ENCODE measurements around the gene MIGA2. TPM values are rescaled to one million over a fixed set of nuclear protein-coding genes. Genes with fewer than 3 reads are reported as not detected.

The MIGA2 gene
- total RNA-seq, 1 experiment from 2014 or later, result 28.6 TPM

DNA sequence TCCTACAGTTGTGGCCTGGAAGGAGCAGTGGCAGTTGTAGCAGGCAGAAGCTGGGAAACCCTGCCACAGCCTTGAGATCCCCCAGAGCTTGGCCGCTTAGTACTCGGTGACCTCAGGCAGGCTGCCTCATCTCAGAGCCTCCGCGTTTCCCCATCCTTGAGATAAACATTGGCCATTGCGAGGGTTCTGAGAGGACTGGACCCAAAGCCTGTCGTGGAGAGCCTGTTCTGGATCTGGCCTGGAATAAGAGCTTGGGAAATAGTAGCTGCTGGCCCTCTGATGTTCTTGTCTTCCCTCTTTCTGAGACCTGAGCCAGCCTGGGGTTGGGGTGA lies 1.3 kb downstream of the MIGA2 start:
- Mint-ChIP-seq H3K9me3 (ENCODE audit: unreplicated experiment) (no peaks in the 10 kb centered on the region), H3K4me1 (ENCODE audit: insufficient read depth, unreplicated experiment) (peaks cover 17% of the 10 kb centered on the region), H3K36me3 (ENCODE audit: insufficient read depth, unreplicated experiment) (peaks cover 33% of the 10 kb centered on the region), H3K27me3 (ENCODE audit: insufficient read depth, unreplicated experiment) (no peaks in the 10 kb centered on the region), H3K4me3 (ENCODE audit: unreplicated experiment) (peak overlapping the region; percentile 97), H3K27ac (ENCODE audit: low read depth, unreplicated experiment) (no peak overlapping the region)
- intact Hi-C loops (cut with micrococcal nuclease), result no loop called here
- ChIA-PET POLR2A (interaction anchor here (0.6 to 1.0 kb wide), 3 partner anchors 9 to 1668 kb away, joined by 3 to 4 read pairs (median 3); partner anchors contain the start of genes DOLPP1 and SH3GLB2), CTCF (interaction anchor here (0.5 to 1.2 kb wide), 2 partner anchors 10 to 43 kb away, joined by 3 read pairs; partner anchors contain the start of genes DOLPP1 and SH3GLB2)
- no TSS peak for BruUV-seq (replicated peaks)
- no peak for DNase-seq (ENCODE audit: unreplicated experiment)
- TF ChIP-seq, protein P1, sequence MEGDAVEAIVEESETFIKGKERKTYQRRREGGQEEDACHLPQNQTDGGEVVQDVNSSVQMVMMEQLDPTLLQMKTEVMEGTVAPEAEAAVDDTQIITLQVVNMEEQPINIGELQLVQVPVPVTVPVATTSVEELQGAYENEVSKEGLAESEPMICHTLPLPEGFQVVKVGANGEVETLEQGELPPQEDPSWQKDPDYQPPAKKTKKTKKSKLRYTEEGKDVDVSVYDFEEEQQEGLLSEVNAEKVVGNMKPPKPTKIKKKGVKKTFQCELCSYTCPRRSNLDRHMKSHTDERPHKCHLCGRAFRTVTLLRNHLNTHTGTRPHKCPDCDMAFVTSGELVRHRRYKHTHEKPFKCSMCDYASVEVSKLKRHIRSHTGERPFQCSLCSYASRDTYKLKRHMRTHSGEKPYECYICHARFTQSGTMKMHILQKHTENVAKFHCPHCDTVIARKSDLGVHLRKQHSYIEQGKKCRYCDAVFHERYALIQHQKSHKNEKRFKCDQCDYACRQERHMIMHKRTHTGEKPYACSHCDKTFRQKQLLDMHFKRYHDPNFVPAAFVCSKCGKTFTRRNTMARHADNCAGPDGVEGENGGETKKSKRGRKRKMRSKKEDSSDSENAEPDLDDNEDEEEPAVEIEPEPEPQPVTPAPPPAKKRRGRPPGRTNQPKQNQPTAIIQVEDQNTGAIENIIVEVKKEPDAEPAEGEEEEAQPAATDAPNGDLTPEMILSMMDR (IDR thresholded peaks at IDR 0.05; ENCODE audit: unreplicated experiment), result no peak

DNA sequence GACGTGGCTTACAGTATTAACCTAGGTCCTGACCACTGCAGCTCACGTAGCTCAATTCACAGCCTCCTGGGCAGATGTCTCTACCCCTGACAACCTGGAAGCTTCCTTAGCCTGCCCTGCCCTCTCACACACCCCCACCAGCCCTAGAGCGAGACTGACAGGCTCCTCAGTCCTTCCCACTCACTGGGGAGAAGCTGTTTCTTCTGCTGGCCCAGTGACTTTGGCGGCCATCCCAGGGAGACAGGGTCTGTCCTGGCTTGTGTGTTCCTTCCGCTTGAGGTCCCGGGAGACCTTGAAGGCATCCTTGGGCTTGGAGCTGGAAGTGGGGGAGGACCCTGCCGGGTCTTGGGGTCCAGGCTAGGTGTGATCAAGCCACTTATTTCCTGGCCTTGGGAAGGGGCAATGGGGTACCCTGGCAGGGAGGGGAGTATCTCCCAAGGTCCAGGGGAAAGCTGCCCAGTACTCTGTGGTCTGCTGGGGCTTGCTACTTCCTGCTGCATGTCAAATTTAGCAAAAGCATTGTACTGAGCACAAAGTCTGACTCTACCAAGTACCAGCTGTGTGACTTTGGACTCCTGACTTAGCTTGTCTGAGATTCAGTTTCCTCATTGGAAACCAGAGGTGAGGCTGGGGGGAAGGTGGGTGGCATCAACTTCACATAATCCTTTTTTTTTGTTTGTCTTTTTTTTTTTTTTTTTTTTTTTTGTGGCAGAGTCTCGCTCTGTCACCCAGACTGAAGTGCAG lies 1.9 kb downstream of the MIGA2 start:
- CTCF ChIA-PET, result interaction anchor here (0.5 to 1.2 kb wide), 3 partner anchors 10 to 43 kb away, joined by 3 read pairs; partner anchors contain the start of genes DOLPP1 and SH3GLB2
- intact Hi-C loops (cut with micrococcal nuclease), result no loop called here
- peak overlapping the region; percentile 97 for H3K4me3 Mint-ChIP-seq (ENCODE audit: unreplicated experiment)
- TF ChIP-seq, protein P1 (IDR thresholded peaks at IDR 0.05; ENCODE audit: unreplicated experiment), result no peak
- no peak for DNase-seq (ENCODE audit: unreplicated experiment)
- no peaks in the 10 kb centered on the region for H3K9me3 Mint-ChIP-seq (ENCODE audit: unreplicated experiment)
- BruUV-seq (replicated peaks), result no TSS peak
- peaks cover 38% of the 10 kb centered on the region for H3K36me3 Mint-ChIP-seq (ENCODE audit: insufficient read depth, unreplicated experiment)
- POLR2A ChIA-PET, result interaction anchor here (0.6 to 1.0 kb wide), 3 partner anchors 10 to 451 kb away, joined by 3 to 4 read pairs (median 3); partner anchors contain the start of genes DOLPP1 and SH3GLB2
- no peak overlapping the region for H3K27ac Mint-ChIP-seq (ENCODE audit: low read depth, unreplicated experiment)
- H3K4me1 Mint-ChIP-seq (ENCODE audit: insufficient read depth, unreplicated experiment), result peaks cover 17% of the 10 kb centered on the region
- H3K27me3 Mint-ChIP-seq (ENCODE audit: insufficient read depth, unreplicated experiment), result no peaks in the 10 kb centered on the region

DNA sequence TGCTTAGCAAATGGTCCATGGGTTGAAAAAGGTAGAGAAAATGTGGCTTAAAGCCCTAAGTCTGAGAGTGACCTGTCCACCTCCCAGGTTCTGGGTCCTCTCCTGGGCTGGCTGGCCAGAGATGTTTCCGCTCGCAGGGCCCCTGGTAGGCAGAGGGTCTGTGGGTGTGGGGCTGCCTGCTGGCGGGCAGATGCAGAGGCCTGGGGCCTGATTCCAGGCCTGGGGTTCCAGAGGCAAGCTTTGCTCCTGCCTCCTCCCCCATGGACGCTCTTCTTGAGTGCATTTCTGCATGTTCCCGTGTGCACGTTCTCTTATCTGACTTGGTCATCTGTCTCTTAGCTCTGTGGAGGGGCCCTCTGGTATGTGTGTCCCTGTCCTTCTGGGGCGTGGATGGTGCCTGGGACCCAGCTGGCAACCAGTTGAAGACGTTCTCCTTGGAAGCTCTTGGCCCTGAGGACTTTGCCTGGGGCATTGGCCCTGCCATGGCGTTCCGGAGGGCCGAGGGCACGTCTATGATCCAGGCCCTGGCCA lies 3.8 kb downstream of the MIGA2 start:
- peaks cover 53% of the 10 kb centered on the region for H3K36me3 Mint-ChIP-seq (ENCODE audit: insufficient read depth, unreplicated experiment)
- H3K4me3 Mint-ChIP-seq (ENCODE audit: unreplicated experiment), result no peak overlapping the region
- H3K27ac Mint-ChIP-seq (ENCODE audit: low read depth, unreplicated experiment), result no peak overlapping the region
- ChIA-PET CTCF (no interaction called here), POLR2A (interaction anchor here (0.5 kb wide), 1 partner anchor 12 kb away, joined by 3 read pairs; the partner anchor contains the start of gene SH3GLB2)
- TF ChIP-seq, protein P1 (IDR thresholded peaks at IDR 0.05; ENCODE audit: unreplicated experiment), result no peak
- no peak for DNase-seq (ENCODE audit: unreplicated experiment)
- no TSS peak for BruUV-seq (replicated peaks)
- peaks cover 17% of the 10 kb centered on the region for H3K4me1 Mint-ChIP-seq (ENCODE audit: insufficient read depth, unreplicated experiment)
- H3K27me3 Mint-ChIP-seq (ENCODE audit: insufficient read depth, unreplicated experiment), result no peaks in the 10 kb centered on the region
- H3K9me3 Mint-ChIP-seq (ENCODE audit: unreplicated experiment), result no peaks in the 10 kb centered on the region
- intact Hi-C loops (cut with micrococcal nuclease), result no loop called here

DNA sequence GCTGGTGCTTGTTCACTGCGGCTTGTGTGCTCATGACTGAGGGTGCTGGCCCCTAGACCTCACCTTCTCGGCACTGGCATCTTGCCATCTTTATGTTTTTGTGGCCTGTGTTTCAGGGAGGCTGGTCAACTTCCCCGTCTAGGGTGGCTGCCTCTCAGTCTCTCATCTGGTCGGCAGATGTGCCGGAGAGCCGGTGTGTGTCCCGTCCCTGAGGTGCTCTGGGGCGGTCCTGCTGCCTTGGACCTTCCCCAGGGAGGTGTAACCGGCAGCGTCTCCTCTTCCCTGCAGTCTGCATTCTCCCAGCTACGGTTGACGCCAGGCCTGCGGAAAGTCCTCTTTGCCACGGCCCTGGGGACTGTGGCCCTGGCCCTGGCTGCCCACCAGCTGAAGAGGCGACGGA lies 5.6 kb downstream of the MIGA2 start:
- DNase-seq (ENCODE audit: unreplicated experiment), result no peak
- CTCF ChIA-PET, result no interaction called here
- TF ChIP-seq, protein P1 (IDR thresholded peaks at IDR 0.05; ENCODE audit: unreplicated experiment), result no peak
- Mint-ChIP-seq H3K4me1 (ENCODE audit: insufficient read depth, unreplicated experiment) (peaks cover 10% of the 10 kb centered on the region), H3K9me3 (ENCODE audit: unreplicated experiment) (no peaks in the 10 kb centered on the region), H3K27me3 (ENCODE audit: insufficient read depth, unreplicated experiment) (no peaks in the 10 kb centered on the region), H3K27ac (ENCODE audit: low read depth, unreplicated experiment) (no peak overlapping the region), H3K4me3 (ENCODE audit: unreplicated experiment) (no peak overlapping the region), H3K36me3 (ENCODE audit: insufficient read depth, unreplicated experiment) (peaks cover 67% of the 10 kb centered on the region)
- POLR2A ChIA-PET, result no interaction called here
- no TSS peak for BruUV-seq (replicated peaks)
- intact Hi-C loops (cut with micrococcal nuclease), result no loop called here

Measured in MCF 10A (cell line).